AG10803 (cell line): ENCODE data around the gene UTP14A.

ENCODE experiments used
- DNase-seq: peaks from one replicate; pipeline ENCODE4 v3.0.0; 2010; ENCODE audit warnings: low read depth
- H3K4me3 ChIP-seq: 2 replicates; pipeline ENCODE4 v1.5.1; 2011; ENCODE audit warnings: mild to moderate bottlenecking, low read length, control low read depth
- CTCF ChIP-seq: conservative IDR thresholded peaks from 2 replicates; pipeline ENCODE4 v1.5.1; 2011; ENCODE audit warnings: mild to moderate bottlenecking, low read length, control low read depth, inconsistent platforms

Gene UTP14A

GRCh38 chrX:129957241-129958082, 51.5 kb downstream of the UTP14A start:
- DNase-seq = peak; percentile 38
- peak overlapping the region; percentile 47 for H3K4me3 ChIP-seq
- TF ChIP-seq CTCF = no peak

GRCh38 chrX:129958083-129958465, 52.1 kb downstream of the UTP14A start:
- no peak overlapping the region for H3K4me3 ChIP-seq
- no peak for TF ChIP-seq CTCF
- DNase-seq = no peak

DNA sequence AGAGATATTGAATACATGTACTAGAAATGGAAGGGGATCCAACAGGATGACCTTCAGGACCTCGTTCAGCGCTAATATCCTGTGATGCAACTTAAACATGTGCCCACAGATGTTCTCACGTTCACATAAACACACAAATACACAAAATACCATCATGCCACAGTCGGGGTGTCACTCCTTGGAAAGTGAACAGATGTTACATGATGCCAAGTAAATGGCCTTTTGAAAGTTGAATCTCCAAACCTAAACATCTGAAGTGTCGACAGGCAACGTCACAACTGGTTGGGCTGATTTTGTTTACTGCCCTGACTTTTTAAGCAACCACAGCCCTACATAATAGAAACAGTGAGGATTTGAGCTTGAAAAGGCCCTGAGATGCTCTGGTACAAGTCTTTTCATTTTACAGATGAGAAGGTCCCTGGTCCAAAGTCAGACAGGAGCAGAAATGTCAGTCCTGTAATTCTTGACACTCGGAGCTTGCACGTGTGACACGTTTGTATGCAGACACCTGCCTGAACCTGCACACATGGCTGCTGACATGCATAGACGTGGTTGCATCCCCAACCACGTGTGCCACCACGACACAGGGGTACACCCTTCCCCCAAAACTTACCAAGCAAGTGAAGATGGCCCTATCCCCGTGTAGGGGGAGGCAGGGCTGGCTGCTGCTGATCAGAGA, 53.0 kb downstream of the UTP14A start:
- DNase-seq = no peak
- no peak for TF ChIP-seq CTCF
- no peak overlapping the region for H3K4me3 ChIP-seq

DNA sequence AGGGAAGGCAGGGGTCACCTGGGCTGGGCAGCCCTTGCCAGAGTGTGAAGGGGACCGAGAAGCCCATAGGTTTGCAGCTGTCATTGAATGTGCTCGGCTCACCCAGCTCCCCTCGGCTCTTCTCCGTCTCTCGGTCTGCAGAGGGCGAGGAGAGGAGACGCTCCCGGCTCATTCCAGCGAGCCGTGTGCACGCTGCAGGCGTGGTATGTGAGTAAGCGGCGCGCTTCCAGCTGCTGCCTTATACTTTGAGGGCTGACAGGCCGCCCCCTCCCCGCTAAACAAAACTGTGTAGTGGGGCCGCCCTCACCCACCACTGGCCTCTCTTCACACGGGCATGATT, 53.5 kb downstream of the UTP14A start:
- no peak for DNase-seq
- no peak for TF ChIP-seq CTCF
- no peak overlapping the region for H3K4me3 ChIP-seq

GRCh38 chrX:129961180-129962083, 55.5 kb downstream of the UTP14A start:
- no peak overlapping the region for H3K4me3 ChIP-seq
- no peak for DNase-seq
- no peak for TF ChIP-seq CTCF

GRCh38 chrX:129963729-129964128, 57.8 kb downstream of the UTP14A start:
- no peak for DNase-seq
- TF ChIP-seq CTCF = no peak
- no peak overlapping the region for H3K4me3 ChIP-seq
